PC-3 (cell line): Measurements from ENCODE around the gene EDN2.

Experiments
- CTCF ChIP-seq: fragments of 300-600 bp; sonication (generic); conservative IDR thresholded peaks from 2 replicates; pipeline ENCODE4 v1.5.1; 2017; ENCODE audit warnings: antibody characterized with exemption, low read depth, mild to moderate bottlenecking, low read length
- EZH2 ChIP-seq: fragments of 300-600 bp; sonication (generic); IDR thresholded peaks from one replicate; pipeline ENCODE4 v1.6.1; 2017; ENCODE audit warnings: antibody characterized with exemption, mild to moderate bottlenecking, low read length; ENCODE audit not compliant: unreplicated experiment
- EZH2phosphoT487 ChIP-seq: fragments of 300-600 bp; sonication (generic); IDR thresholded peaks from 2 replicates; pipeline ENCODE4 v1.6.1; 2018; ENCODE audit warnings: mild to moderate bottlenecking, antibody characterized with exemption, low read length, borderline replicate concordance

DNA sequence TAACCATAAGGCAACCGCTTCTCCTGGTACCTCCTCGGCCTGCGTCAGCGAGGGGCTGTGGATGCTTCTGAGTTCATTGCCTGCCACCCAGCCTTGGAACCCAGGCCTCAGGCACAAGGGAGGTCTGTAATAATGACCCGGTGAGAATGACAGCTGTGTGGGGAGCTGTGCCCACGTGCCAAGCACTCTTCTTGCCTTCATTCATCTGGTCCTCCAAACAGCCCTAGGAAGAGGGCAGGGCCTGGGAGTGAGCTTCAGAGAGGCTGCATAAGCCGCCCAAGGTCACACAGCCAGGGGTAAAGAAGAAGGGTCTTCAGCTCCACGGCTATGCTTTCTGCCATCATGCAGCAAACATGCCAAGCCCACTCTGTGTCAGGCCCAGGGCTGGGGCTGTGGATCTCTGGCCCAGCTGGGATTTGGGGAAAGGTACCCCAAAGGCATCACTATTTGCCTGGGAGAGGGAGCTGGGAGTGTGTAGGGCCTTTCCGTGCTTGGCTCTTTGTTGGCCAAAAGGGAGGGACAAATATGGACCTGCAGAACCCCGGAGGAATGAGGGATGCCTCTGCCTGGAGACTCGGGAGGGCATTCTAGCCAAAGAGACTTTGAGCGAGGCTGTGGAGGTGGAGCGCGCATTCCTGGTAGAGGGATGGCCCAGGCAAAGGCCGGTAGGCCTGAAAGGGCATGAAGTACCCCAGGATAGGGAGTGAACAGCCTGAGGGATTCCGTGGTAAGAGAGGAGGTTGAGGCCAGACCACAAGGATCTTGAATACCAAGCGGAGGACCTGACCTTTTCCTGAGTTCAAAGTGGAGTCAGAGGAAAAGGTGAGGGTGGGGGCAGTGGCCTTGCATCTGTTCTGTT lies 10.1 kb upstream of the EDN2 start:
- TF ChIP-seq CTCF = no peak
- TF ChIP-seq EZH2phosphoT487 = no peak
- TF ChIP-seq EZH2 = no peak
